ENCODE results near the gene GDPD5. TPM values are rescaled to one million over a fixed set of nuclear protein-coding genes. Genes with fewer than 3 reads are reported as not detected.

GDPD5 gene
- polyA plus RNA-seq, 3 donors = 4.9 to 39.0 (median 7.6) TPM

DNA sequence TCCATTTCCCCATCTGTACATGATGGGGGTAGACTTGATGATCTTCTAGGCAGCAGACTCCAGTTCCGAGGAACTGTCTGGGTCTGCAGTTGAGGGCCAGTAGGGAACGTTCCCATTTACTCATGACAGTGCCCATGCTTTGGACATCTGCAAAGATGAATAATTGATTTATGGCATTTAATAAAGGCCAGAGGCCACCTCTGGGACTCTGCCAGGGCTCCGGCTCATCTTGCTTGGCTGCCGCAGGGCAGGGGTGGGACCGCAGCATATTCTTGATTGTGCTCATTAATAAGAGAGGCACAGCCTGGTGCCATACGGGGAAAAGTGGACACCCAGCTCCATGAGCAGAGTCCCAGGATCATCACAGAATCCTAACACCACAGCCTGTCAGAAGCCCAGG is 64.6 kb downstream of the GDPD5 start:
- Mint-ChIP-seq H3K27me3 (ENCODE audit: low read depth in 3 of 3) (peaks cover 0 to 6% (median 1%) of the 10 kb centered on the region in 3 donors), H3K9me3 (no peaks in the 10 kb centered on the region), H3K27ac (no peak overlapping the region), H3K36me3 (peaks cover 15 to 16% of the 10 kb centered on the region in 2 donors), H3K4me3 (no peak overlapping the region), H3K4me1 (peaks cover 1% of the 10 kb centered on the region)
- 100% methylated on average over 2 of the region's 6 CpGs for WGBS (ENCODE audit: insufficient coverage)
- H4K20me1 ChIP-seq (ENCODE audit: insufficient read depth, low read length) = no peaks in the 10 kb centered on the region
- no peak overlapping the region for H3K9ac ChIP-seq (ENCODE audit: insufficient read depth, low read length, poor library complexity, severe bottlenecking)
- no peak overlapping the region for H3K4me2 ChIP-seq (replicated peaks; ENCODE audit: extremely low read depth, low read length, poor library complexity, severe bottlenecking)
- no peaks in the 10 kb centered on the region for H3K4me1 ChIP-seq (ENCODE audit: control insufficient read depth in 1 of 2, insufficient read depth in 2 of 2, low read length in 2 of 2)
- no peak for DNase-seq
- TF ChIP-seq, protein P1, sequence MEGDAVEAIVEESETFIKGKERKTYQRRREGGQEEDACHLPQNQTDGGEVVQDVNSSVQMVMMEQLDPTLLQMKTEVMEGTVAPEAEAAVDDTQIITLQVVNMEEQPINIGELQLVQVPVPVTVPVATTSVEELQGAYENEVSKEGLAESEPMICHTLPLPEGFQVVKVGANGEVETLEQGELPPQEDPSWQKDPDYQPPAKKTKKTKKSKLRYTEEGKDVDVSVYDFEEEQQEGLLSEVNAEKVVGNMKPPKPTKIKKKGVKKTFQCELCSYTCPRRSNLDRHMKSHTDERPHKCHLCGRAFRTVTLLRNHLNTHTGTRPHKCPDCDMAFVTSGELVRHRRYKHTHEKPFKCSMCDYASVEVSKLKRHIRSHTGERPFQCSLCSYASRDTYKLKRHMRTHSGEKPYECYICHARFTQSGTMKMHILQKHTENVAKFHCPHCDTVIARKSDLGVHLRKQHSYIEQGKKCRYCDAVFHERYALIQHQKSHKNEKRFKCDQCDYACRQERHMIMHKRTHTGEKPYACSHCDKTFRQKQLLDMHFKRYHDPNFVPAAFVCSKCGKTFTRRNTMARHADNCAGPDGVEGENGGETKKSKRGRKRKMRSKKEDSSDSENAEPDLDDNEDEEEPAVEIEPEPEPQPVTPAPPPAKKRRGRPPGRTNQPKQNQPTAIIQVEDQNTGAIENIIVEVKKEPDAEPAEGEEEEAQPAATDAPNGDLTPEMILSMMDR (IDR thresholded peaks at IDR 0.05) = no peak
- no peaks in the 10 kb centered on the region for H3K27me3 ChIP-seq (ENCODE audit: control insufficient read depth in 2 of 2, insufficient read depth in 2 of 2, low read length in 2 of 2)
- H3K36me3 ChIP-seq (replicated peaks in 1 of 2; ENCODE audit: control insufficient read depth in 1 of 2, insufficient read depth in 2 of 2, low read length in 2 of 2) = peaks cover 0 to 6% of the 10 kb centered on the region in 2 donors
- intact Hi-C loops (cut with micrococcal nuclease) = no loop called here
- H3K9me3 ChIP-seq (replicated peaks in 1 of 2; ENCODE audit: control insufficient read depth in 1 of 2, insufficient read depth in 1 of 2, low read length in 2 of 2) = no peaks in the 10 kb centered on the region
- H2AFZ ChIP-seq (ENCODE audit: insufficient read depth, low read depth, low read length, poor library complexity, severe bottlenecking) = no peak overlapping the region
- H3K4me3 ChIP-seq (replicated peaks in 1 of 3; ENCODE audit: low read depth in 2 of 3, low read length in 3 of 3) = no peak overlapping the region
- no peak overlapping the region for H3K27ac ChIP-seq (ENCODE audit: low read depth in 1 of 2, low read length in 2 of 2)
- H3K79me2 ChIP-seq (ENCODE audit: insufficient read depth, low read length) = no peaks in the 10 kb centered on the region

DNA sequence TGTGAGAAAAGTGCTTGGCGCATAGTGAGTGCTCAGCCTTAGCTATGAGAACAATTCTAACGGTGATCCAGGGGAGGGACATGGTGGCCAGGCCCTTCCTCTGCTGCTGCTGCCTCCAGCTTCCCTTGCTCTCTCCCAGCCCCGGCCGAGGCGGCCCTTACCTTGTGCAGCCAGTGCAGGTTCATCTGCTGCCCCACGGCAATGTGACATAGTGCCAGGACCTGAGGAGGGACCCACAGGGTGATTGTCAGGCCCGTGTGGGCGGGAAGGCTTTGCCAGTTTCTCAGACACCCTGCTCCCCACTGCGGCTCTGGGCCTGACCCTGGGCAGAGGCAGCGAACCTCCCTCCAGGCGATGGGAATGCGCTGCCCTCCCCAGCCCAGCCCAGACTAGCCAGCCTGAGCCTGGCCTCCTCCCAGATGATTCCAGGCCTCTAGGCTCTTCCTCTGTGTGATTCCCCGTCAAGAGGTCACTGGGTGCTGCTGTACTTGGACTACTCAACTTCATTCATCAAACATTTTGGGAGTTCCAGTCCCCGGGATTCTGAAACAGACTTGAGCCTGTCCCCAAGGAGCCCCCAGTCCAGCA is 69.1 kb downstream of the GDPD5 start:
- Histone ChIP-seq H2AFZ (ENCODE audit: insufficient read depth, low read depth, low read length, poor library complexity, severe bottlenecking) (no peak overlapping the region), H3K4me1 (ENCODE audit: control insufficient read depth in 1 of 2, insufficient read depth in 2 of 2, low read length in 2 of 2) (no peaks in the 10 kb centered on the region), H4K20me1 (ENCODE audit: insufficient read depth, low read length) (no peaks in the 10 kb centered on the region), H3K36me3 (replicated peaks in 1 of 2; ENCODE audit: control insufficient read depth in 1 of 2, insufficient read depth in 2 of 2, low read length in 2 of 2) (peaks cover 0 to 15% of the 10 kb centered on the region in 2 donors), H3K27ac (ENCODE audit: low read depth in 1 of 2, low read length in 2 of 2) (no peak overlapping the region), H3K9ac (ENCODE audit: insufficient read depth, low read length, poor library complexity, severe bottlenecking) (no peak overlapping the region), H3K27me3 (ENCODE audit: control insufficient read depth in 2 of 2, insufficient read depth in 2 of 2, low read length in 2 of 2) (no peaks in the 10 kb centered on the region), H3K4me2 (replicated peaks; ENCODE audit: extremely low read depth, low read length, poor library complexity, severe bottlenecking) (no peak overlapping the region), H3K4me3 (replicated peaks in 1 of 3; ENCODE audit: low read depth in 2 of 3, low read length in 3 of 3) (no peak overlapping the region), H3K79me2 (ENCODE audit: insufficient read depth, low read length) (no peaks in the 10 kb centered on the region), H3K9me3 (replicated peaks in 1 of 2; ENCODE audit: control insufficient read depth in 1 of 2, insufficient read depth in 1 of 2, low read length in 2 of 2) (no peaks in the 10 kb centered on the region)
- H3K27me3 Mint-ChIP-seq (ENCODE audit: low read depth in 3 of 3) = peaks cover 0 to 3% (median 0%) of the 10 kb centered on the region in 3 donors
- intact Hi-C loops (cut with micrococcal nuclease) = no loop called here
- peaks cover 0 to 2% (median 0%) of the 10 kb centered on the region in 7 donors for H3K9me3 Mint-ChIP-seq
- H3K36me3 Mint-ChIP-seq = peaks cover 23 to 27% of the 10 kb centered on the region in 2 donors
- TF ChIP-seq, protein P1 (IDR thresholded peaks at IDR 0.05) = no peak
- WGBS (ENCODE audit: insufficient coverage) = 95% methylated on average over 13 of the region's 14 CpGs
- no peak overlapping the region for H3K27ac Mint-ChIP-seq
- H3K4me3 Mint-ChIP-seq = no peak overlapping the region
- H3K4me1 Mint-ChIP-seq = no peaks in the 10 kb centered on the region
- no peak for DNase-seq
